Measurements from ENCODE around the gene MANF.

MANF gene

GRCh38 chr3:51390246-51391074, 5.4 kb downstream of the MANF start:
- peak overlapping the region; percentile 36 for H3K4me3 ChIP-seq (ENCODE audit: low read depth, low read length)
- no peak for TF ChIP-seq CTCF (IDR thresholded peaks at IDR 0.05; ENCODE audit: borderline replicate concordance, insufficient read depth, low read depth, low read length)

GRCh38 chr3:51391075-51391565, 6.0 kb downstream of the MANF start, which contains the start of gene RBM15B:
Gene RBM15B, plus strand, starts transcription at chr3:51391285. Its CDS starts 115 bp downstream, at chr3:51391400.
- peak; percentile 95 for TF ChIP-seq CTCF (IDR thresholded peaks at IDR 0.05; ENCODE audit: borderline replicate concordance, insufficient read depth, low read depth, low read length)
- H3K4me3 ChIP-seq (ENCODE audit: low read depth, low read length), result peak within 1 kb of the TSS; percentile 57

GRCh38 chr3:51391566-51392354, 6.7 kb downstream of the MANF start:
- no peak for TF ChIP-seq CTCF (IDR thresholded peaks at IDR 0.05; ENCODE audit: borderline replicate concordance, insufficient read depth, low read depth, low read length)
- H3K4me3 ChIP-seq (ENCODE audit: low read depth, low read length), result peak overlapping the region; percentile 57

GRCh38 chr3:51392355-51393133, 7.5 kb downstream of the MANF start:
- H3K4me3 ChIP-seq (ENCODE audit: low read depth, low read length), result peak overlapping the region; percentile 57
- no peak for TF ChIP-seq CTCF (IDR thresholded peaks at IDR 0.05; ENCODE audit: borderline replicate concordance, insufficient read depth, low read depth, low read length)

GRCh38 chr3:51393134-51393495, 8.0 kb downstream of the MANF start:
- H3K4me3 ChIP-seq (ENCODE audit: low read depth, low read length), result no peak overlapping the region
- no peak for TF ChIP-seq CTCF (IDR thresholded peaks at IDR 0.05; ENCODE audit: borderline replicate concordance, insufficient read depth, low read depth, low read length)

GRCh38 chr3:51393564-51393963, 8.5 kb downstream of the MANF start:
- no peak for TF ChIP-seq CTCF (IDR thresholded peaks at IDR 0.05; ENCODE audit: borderline replicate concordance, insufficient read depth, low read depth, low read length)
- no peak overlapping the region for H3K4me3 ChIP-seq (ENCODE audit: low read depth, low read length)

All from GM12875 (cell line).